ENCODE measurements around the gene CDKAL1.

CDKAL1 gene

GRCh38 chr6:20706939-20707485 is 172.8 kb downstream of the CDKAL1 start:
- Histone ChIP-seq H3K4me1 (ENCODE audit: control insufficient read depth, insufficient read depth, low read length, unreplicated experiment) (peaks cover 15% of the 10 kb centered on the region), H3K79me2 (ENCODE audit: control insufficient read depth, insufficient read depth, low read length, unreplicated experiment) (no peaks in the 10 kb centered on the region), H3K27me3 (ENCODE audit: insufficient read depth, low read length) (no peaks in the 10 kb centered on the region), H3K36me3 (ENCODE audit: insufficient read depth, low read length) (no peaks in the 10 kb centered on the region), H3K4me3 (ENCODE audit: low read depth, low read length) (no peak overlapping the region), H2AFZ (ENCODE audit: low read length, unreplicated experiment) (no peak overlapping the region), H3K27ac (ENCODE audit: low read depth, low read length) (no peak overlapping the region)

GRCh38 chr6:20707870-20708269 is 173.6 kb downstream of the CDKAL1 start:
- Histone ChIP-seq H3K27me3 (ENCODE audit: insufficient read depth, low read length) (no peaks in the 10 kb centered on the region), H3K4me3 (ENCODE audit: low read depth, low read length) (no peak overlapping the region), H3K27ac (ENCODE audit: low read depth, low read length) (no peak overlapping the region), H3K79me2 (ENCODE audit: control insufficient read depth, insufficient read depth, low read length, unreplicated experiment) (no peaks in the 10 kb centered on the region), H3K4me1 (ENCODE audit: control insufficient read depth, insufficient read depth, low read length, unreplicated experiment) (peaks cover 17% of the 10 kb centered on the region), H3K36me3 (ENCODE audit: insufficient read depth, low read length) (no peaks in the 10 kb centered on the region), H2AFZ (ENCODE audit: low read length, unreplicated experiment) (no peak overlapping the region)

- no peak overlapping the region for H3K27ac ChIP-seq (ENCODE audit: low read depth, low read length)
- H3K27me3 ChIP-seq (ENCODE audit: insufficient read depth, low read length), result no peaks in the 10 kb centered on the region
- H3K4me1 ChIP-seq (ENCODE audit: control insufficient read depth, insufficient read depth, low read length, unreplicated experiment), result peaks cover 17% of the 10 kb centered on the region
- H3K79me2 ChIP-seq (ENCODE audit: control insufficient read depth, insufficient read depth, low read length, unreplicated experiment), result no peaks in the 10 kb centered on the region
- no peak overlapping the region for H3K4me3 ChIP-seq (ENCODE audit: low read depth, low read length)
- no peak overlapping the region for H2AFZ ChIP-seq (ENCODE audit: low read length, unreplicated experiment)
- no peaks in the 10 kb centered on the region for H3K36me3 ChIP-seq (ENCODE audit: insufficient read depth, low read length)
Observed at GRCh38 chr6:20708367-20709124, 174.3 kb downstream of the CDKAL1 start.

- no peak overlapping the region for H2AFZ ChIP-seq (ENCODE audit: low read length, unreplicated experiment)
- H3K27ac ChIP-seq (ENCODE audit: low read depth, low read length), result no peak overlapping the region
- H3K4me1 ChIP-seq (ENCODE audit: control insufficient read depth, insufficient read depth, low read length, unreplicated experiment), result peaks cover 13% of the 10 kb centered on the region
- H3K4me3 ChIP-seq (ENCODE audit: low read depth, low read length), result no peak overlapping the region
- no peaks in the 10 kb centered on the region for H3K27me3 ChIP-seq (ENCODE audit: insufficient read depth, low read length)
- no peaks in the 10 kb centered on the region for H3K36me3 ChIP-seq (ENCODE audit: insufficient read depth, low read length)
- H3K79me2 ChIP-seq (ENCODE audit: control insufficient read depth, insufficient read depth, low read length, unreplicated experiment), result no peaks in the 10 kb centered on the region
Observed at GRCh38 chr6:20709451-20709850, 175.2 kb downstream of the CDKAL1 start.

- H3K79me2 ChIP-seq (ENCODE audit: control insufficient read depth, insufficient read depth, low read length, unreplicated experiment), result no peaks in the 10 kb centered on the region
- H3K4me3 ChIP-seq (ENCODE audit: low read depth, low read length), result no peak overlapping the region
- H2AFZ ChIP-seq (ENCODE audit: low read length, unreplicated experiment), result no peak overlapping the region
- peaks cover 13% of the 10 kb centered on the region for H3K4me1 ChIP-seq (ENCODE audit: control insufficient read depth, insufficient read depth, low read length, unreplicated experiment)
- H3K36me3 ChIP-seq (ENCODE audit: insufficient read depth, low read length), result no peaks in the 10 kb centered on the region
- H3K27me3 ChIP-seq (ENCODE audit: insufficient read depth, low read length), result no peaks in the 10 kb centered on the region
- no peak overlapping the region for H3K27ac ChIP-seq (ENCODE audit: low read depth, low read length)
Observed at GRCh38 chr6:20710341-20710740, 176.1 kb downstream of the CDKAL1 start.

- H3K4me3 ChIP-seq (ENCODE audit: low read depth, low read length), result no peak overlapping the region
- H3K27ac ChIP-seq (ENCODE audit: low read depth, low read length), result no peak overlapping the region
- H3K27me3 ChIP-seq (ENCODE audit: insufficient read depth, low read length), result no peaks in the 10 kb centered on the region
- no peaks in the 10 kb centered on the region for H3K36me3 ChIP-seq (ENCODE audit: insufficient read depth, low read length)
- no peaks in the 10 kb centered on the region for H3K79me2 ChIP-seq (ENCODE audit: control insufficient read depth, insufficient read depth, low read length, unreplicated experiment)
- no peak overlapping the region for H2AFZ ChIP-seq (ENCODE audit: low read length, unreplicated experiment)
- H3K4me1 ChIP-seq (ENCODE audit: control insufficient read depth, insufficient read depth, low read length, unreplicated experiment), result peaks cover 13% of the 10 kb centered on the region
Observed at GRCh38 chr6:20711518-20711917, 177.3 kb downstream of the CDKAL1 start.

GRCh38 chr6:20712011-20712410 is 177.8 kb downstream of the CDKAL1 start:
- Histone ChIP-seq H3K36me3 (ENCODE audit: insufficient read depth, low read length) (no peaks in the 10 kb centered on the region), H3K4me1 (ENCODE audit: control insufficient read depth, insufficient read depth, low read length, unreplicated experiment) (peaks cover 13% of the 10 kb centered on the region)

GRCh38 chr6:20715135-20715806 is 181.0 kb downstream of the CDKAL1 start:
- H3K4me3 ChIP-seq (ENCODE audit: low read depth, low read length), result no peak overlapping the region
- H3K36me3 ChIP-seq (ENCODE audit: insufficient read depth, low read length), result no peaks in the 10 kb centered on the region
- H3K4me1 ChIP-seq (ENCODE audit: control insufficient read depth, insufficient read depth, low read length, unreplicated experiment), result peaks cover 13% of the 10 kb centered on the region

More at GRCh38 chr6:20712011-20712410, 177.8 kb downstream of the CDKAL1 start:
- no peak overlapping the region for H3K4me3 ChIP-seq (ENCODE audit: low read depth, low read length)
- H2AFZ ChIP-seq (ENCODE audit: low read length, unreplicated experiment), result no peak overlapping the region
- no peaks in the 10 kb centered on the region for H3K79me2 ChIP-seq (ENCODE audit: control insufficient read depth, insufficient read depth, low read length, unreplicated experiment)
- no peaks in the 10 kb centered on the region for H3K27me3 ChIP-seq (ENCODE audit: insufficient read depth, low read length)
- no peak overlapping the region for H3K27ac ChIP-seq (ENCODE audit: low read depth, low read length)

GRCh38 chr6:20716865-20717264 is 182.6 kb downstream of the CDKAL1 start:
- Histone ChIP-seq H3K79me2 (ENCODE audit: control insufficient read depth, insufficient read depth, low read length, unreplicated experiment) (no peaks in the 10 kb centered on the region), H2AFZ (ENCODE audit: low read length, unreplicated experiment) (no peak overlapping the region), H3K36me3 (ENCODE audit: insufficient read depth, low read length) (no peaks in the 10 kb centered on the region), H3K27me3 (ENCODE audit: insufficient read depth, low read length) (no peaks in the 10 kb centered on the region), H3K4me1 (ENCODE audit: control insufficient read depth, insufficient read depth, low read length, unreplicated experiment) (peaks cover 4% of the 10 kb centered on the region), H3K27ac (ENCODE audit: low read depth, low read length) (no peak overlapping the region), H3K4me3 (ENCODE audit: low read depth, low read length) (no peak overlapping the region)

More at GRCh38 chr6:20715135-20715806, 181.0 kb downstream of the CDKAL1 start:
- H3K27me3 ChIP-seq (ENCODE audit: insufficient read depth, low read length), result no peaks in the 10 kb centered on the region
- no peaks in the 10 kb centered on the region for H3K79me2 ChIP-seq (ENCODE audit: control insufficient read depth, insufficient read depth, low read length, unreplicated experiment)
- no peak overlapping the region for H3K27ac ChIP-seq (ENCODE audit: low read depth, low read length)
- no peak overlapping the region for H2AFZ ChIP-seq (ENCODE audit: low read length, unreplicated experiment)

- Histone ChIP-seq H3K36me3 (ENCODE audit: insufficient read depth, low read length) (no peaks in the 10 kb centered on the region), H3K27ac (ENCODE audit: low read depth, low read length) (no peak overlapping the region), H3K4me3 (ENCODE audit: low read depth, low read length) (no peak overlapping the region), H3K4me1 (ENCODE audit: control insufficient read depth, insufficient read depth, low read length, unreplicated experiment) (no peaks in the 10 kb centered on the region), H3K27me3 (ENCODE audit: insufficient read depth, low read length) (no peaks in the 10 kb centered on the region), H2AFZ (ENCODE audit: low read length, unreplicated experiment) (no peak overlapping the region), H3K79me2 (ENCODE audit: control insufficient read depth, insufficient read depth, low read length, unreplicated experiment) (no peaks in the 10 kb centered on the region)
Observed at GRCh38 chr6:20717743-20718142, 183.5 kb downstream of the CDKAL1 start.

All from ACC112 (cell line).